CD4-positive, alpha-beta T cell treated with Interleukin-6 for 4 hours (primary cell): ENCODE results near the gene KMT2E.
"Not testable (repeated sequence)": the region's sequence is repeated elsewhere in the genome, so short reads cannot be mapped to it uniquely, and the experiment has no call there.

Experiments
- DNase-seq: peaks from one replicate; pipeline ENCODE4 v3.0.0-alpha.2; 2020; ENCODE audit warnings: mixed read lengths

Gene KMT2E

GRCh38 chr7:105013816-105014692 is at the start of gene KMT2E:
Gene KMT2E, plus strand, starts transcription at chr7:105014205. Its CDS starts 26,748 bp downstream, at chr7:105040953.
- peak; percentile 93 for DNase-seq

DNA sequence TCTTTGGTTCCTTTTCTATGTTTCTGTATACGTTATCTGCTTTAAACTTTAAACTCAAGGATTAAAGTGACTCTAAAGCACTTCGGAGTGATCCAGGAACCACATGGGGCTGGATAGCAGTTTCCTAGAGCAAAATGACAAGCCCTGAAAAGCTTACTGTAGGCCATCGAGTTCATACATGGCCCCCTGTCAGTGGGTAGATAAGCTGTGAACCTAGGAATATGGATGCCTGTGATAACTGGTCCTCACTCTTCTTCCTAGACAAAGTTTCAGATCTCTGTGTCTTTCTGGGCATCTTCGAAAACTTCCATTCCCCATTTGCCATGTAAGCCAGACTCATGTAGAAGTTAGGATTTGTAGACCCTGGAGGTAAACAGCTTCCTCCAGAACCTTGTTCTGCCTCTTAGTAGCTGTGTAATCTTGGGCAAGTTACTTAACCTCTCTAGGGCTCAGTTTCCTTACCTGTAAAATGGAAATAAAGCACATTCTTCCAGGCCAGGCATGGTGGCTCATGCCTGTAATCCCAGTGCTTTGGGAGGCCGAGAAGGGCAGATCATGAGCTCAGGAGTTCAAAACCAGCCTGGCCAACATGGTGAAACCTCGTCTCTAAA is 49.3 kb upstream of the KMT2E start:
- no peak for DNase-seq

GRCh38 chr7:104966022-104966421 is 48.0 kb upstream of the KMT2E start:
- no peak for DNase-seq

- DNase-seq = no peak
Measured at GRCh38 chr7:104967088-104967487, 46.9 kb upstream of the KMT2E start.

- DNase-seq = no peak
Measured at GRCh38 chr7:104967595-104967994, 46.4 kb upstream of the KMT2E start.

- no peak for DNase-seq
Measured at GRCh38 chr7:104968648-104969047, 45.4 kb upstream of the KMT2E start.

GRCh38 chr7:104969183-104969582 is 44.8 kb upstream of the KMT2E start:
- no peak for DNase-seq

GRCh38 chr7:104971290-104972071 is 42.5 kb upstream of the KMT2E start:
- no peak for DNase-seq

- DNase-seq = no peak
Measured at GRCh38 chr7:104972500-104972899, 41.5 kb upstream of the KMT2E start.

DNA sequence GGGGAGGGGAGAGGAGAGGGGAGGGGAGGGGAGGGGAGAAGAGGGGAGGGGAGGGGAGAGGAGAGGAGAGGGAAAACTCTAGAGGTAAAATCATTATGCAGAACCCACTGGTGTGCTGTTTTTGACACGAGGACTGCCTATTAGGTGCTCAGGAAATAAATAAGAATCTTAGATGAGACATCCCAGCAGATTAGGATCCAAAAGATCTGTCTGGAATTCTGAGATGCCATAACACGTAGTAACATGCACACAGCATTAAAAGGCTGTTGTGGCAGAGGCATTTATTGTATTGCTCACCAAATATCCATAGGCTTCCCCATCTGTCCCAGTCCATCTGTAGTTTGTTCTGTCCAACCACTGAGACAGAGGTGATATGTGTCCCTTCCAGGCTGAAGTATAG is 40.8 kb upstream of the KMT2E start:
- no peak for DNase-seq

- no peak for DNase-seq
Measured at GRCh38 chr7:104973909-104974415, 40.0 kb upstream of the KMT2E start.

DNA sequence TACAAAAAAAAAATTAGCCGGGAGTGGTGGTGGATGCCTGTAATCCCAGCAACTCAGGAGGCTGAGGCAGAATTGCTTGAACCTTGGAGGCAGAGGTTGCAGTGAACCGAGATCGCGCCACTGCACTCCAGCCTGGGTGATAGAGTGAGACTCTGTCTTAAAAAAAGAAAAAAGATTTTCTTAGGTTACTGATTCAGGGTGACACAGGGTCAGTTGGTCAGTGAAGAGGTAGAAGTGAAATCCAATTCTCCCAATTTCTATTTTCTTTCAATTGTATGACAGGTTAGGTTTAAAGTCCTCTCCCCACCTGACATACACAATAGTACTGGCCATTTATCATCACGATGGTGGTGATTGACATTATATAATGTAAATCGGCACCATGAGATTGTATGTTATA is 38.5 kb upstream of the KMT2E start:
- not testable (repeated sequence) for DNase-seq

- DNase-seq = no peak
Measured at GRCh38 chr7:104976966-104977636, 36.9 kb upstream of the KMT2E start.

GRCh38 chr7:104978460-104978859 is 35.5 kb upstream of the KMT2E start:
- DNase-seq = no peak

DNA sequence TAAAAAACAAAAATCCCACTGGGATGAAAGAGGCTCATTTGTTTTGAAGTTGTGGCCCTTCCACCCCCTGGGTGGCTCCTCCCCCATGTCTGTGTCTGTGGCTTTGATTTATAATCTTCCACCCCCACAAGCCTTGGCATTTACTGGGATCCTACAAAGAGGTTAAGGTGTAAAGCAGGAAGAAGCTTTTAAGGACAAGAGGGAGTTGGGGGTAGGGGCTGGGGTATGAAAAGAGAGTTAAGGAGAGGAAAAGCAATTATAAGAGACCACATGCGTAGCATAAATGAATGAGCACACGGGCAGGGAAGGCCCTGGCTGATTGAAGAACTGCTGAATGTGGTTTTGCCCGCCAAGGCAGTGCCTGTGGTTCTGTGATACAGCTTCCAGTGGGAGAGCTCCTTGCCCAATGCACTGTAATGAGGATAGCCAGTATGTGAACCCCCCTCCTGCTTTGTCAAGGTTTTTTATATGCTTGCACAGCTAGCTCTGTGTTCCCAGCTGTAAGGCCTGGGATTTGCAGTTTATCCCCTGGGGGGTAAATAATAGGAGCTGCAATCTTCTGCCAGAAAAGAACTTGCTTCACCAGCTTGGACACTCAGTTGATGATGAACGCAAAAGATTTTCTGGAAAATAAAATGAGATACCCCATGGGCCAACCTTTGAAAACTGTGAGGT is 34.7 kb upstream of the KMT2E start:
- no peak for DNase-seq

DNA sequence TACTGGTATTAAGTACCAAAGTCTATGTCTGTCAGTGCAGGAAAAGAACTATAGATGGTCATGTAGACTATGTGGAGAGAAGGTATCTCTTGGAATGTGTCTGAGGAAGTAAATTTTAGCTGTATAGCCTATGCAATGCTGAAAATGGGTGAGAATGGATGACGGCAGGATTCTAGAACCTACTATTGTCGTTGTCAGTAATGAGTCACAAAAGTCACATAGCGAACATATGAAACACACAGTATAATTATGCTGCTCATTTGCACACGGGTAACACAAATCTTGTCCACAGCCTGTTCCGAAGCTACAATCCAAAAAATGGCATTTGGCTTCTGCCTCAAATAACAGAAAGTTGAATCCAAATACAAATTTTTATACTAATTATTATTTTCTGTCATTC is 33.6 kb upstream of the KMT2E start:
- DNase-seq = no peak

GRCh38 chr7:104980841-104981671 is 32.9 kb upstream of the KMT2E start:
- DNase-seq = no peak

GRCh38 chr7:104981672-104982037 is 32.4 kb upstream of the KMT2E start:
- DNase-seq = no peak

DNA sequence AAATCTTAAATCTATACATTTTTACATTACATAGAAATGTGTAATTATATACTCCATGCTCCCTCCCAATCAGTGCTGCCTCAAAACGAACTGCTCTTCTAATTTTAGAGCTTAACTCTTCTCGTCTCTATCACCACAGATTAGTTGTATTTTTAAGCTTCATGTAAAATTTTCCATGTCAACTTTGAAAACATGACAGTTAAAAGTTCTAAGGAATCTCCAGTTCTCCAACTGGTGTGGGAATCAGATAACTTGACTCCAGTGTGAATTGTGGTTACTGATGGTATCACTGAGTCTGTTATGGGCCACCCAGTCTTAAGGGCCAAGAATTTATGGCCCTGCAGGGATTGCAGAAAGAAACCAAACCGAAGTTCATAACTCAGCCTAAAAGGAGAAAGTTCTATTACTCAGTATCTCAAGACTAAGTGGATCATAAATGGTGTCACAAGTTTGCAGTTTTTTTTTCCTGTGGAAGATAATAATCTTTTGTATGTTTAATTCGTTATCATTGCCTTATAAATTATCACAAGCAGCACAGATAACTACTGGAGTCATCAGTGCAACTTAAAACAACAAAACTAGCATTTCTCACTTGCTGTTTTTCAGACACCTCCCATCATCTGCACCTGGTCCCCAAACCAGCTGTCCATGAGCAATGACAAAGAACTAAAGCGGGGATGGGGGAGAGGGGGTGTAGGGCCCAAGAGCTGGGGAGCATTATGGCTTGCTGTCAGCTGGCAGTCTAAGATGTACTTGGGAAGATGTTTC is 31.5 kb upstream of the KMT2E start:
- DNase-seq = no peak

- no peak for DNase-seq
Measured at GRCh38 chr7:104983076-104983577, 30.9 kb upstream of the KMT2E start.
